ENCODE data around the gene VEGFB. TPM values are rescaled to one million over a fixed set of nuclear protein-coding genes. Genes with fewer than 3 reads are reported as not detected.

The VEGFB gene
- total RNA-seq, 1 experiment from 2014 or later: 43.4 TPM

DNA sequence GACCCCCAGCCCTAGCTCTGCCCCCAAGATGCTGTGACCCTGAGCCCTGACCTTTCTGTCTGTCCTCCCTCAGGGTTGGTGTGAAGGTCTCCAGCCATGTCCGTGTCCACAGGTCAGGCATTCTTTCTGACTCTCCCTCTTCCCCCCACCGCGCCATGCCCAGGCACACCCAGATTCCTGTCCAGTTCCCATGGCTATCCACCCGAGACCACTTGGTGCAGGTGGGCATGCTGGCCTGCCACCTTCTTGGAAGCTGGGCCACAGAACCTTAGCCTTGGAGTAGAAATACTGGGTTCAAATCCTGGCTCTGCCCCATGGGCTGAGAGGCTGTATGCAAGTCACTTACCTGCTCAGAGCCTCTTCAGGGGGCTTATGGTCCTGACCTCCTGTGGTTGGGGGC, 14.7 kb downstream of the VEGFB start:
- Histone ChIP-seq H2AFZ (ENCODE audit: low read length) (no peak overlapping the region), H3K27ac (ENCODE audit: low read length) (no peak overlapping the region), H3K4me2 (ENCODE audit: low read depth, low read length, poor library complexity, severe bottlenecking) (no peak overlapping the region), H3K4me3 (ENCODE audit: low read length) (no peak overlapping the region), H3K36me3 (ENCODE audit: insufficient read depth, low read length) (no peaks in the 10 kb centered on the region), H3K4me1 (ENCODE audit: low read length) (peaks cover 55% of the 10 kb centered on the region), H3K9me3 (ENCODE audit: low read length) (no peaks in the 10 kb centered on the region), H4K20me1 (ENCODE audit: insufficient read depth, low read depth, low read length) (peaks cover 6% of the 10 kb centered on the region; the same call in 1 of the 2 replicates), H3K9ac (ENCODE audit: low read length) (no peak overlapping the region), H3K9me2 (replicated peaks; ENCODE audit: insufficient read depth, low read length) (no peaks in the 10 kb centered on the region), H3K27me3 (ENCODE audit: low read length) (no peaks in the 10 kb centered on the region), H3K79me2 (ENCODE audit: low read length) (peaks cover 24% of the 10 kb centered on the region)
- DNase-seq: no peak

DNA sequence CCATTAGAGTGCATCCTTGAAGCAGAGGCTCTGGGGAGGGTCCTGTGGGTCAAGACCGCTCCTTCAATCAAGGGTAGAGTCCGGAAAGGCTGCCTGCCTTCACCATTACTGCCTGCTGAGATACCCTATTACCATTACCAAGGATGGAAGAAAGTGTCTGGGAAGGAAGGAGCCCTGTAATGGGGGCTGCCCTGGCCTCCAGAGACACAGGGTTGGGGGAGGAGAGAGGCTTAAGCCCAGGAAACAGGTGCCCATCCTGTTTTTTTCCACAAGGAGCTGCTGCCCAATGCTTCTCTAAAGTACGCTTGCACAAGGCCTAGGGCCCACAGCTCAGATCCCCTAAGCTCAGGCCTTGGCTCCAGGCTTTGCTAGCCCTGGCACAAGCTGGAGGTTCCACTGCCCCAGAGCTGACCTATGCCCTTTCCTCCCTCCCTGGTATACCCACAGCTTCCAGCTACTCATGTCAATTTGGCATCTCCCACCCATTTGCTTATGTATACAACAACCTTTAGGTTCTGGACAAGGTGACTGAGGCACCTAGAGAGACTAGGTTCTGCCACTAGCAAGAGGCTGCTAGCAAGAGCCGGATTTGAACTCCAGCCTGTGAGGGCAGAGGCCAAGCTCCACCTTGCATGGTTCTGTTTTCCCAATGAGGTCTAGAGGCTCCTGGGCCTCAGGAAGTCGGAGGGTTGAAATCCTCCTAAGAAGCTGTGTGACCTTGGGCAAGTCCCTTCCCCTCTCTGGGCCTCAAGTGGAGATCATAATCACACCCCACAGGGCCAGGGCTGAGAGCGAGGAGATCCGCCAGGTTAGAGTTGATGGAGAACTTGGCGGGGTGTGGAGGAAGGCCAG, 15.4 kb downstream of the VEGFB start:
- H3K79me2 ChIP-seq (ENCODE audit: low read length): peaks cover 23% of the 10 kb centered on the region

DNA sequence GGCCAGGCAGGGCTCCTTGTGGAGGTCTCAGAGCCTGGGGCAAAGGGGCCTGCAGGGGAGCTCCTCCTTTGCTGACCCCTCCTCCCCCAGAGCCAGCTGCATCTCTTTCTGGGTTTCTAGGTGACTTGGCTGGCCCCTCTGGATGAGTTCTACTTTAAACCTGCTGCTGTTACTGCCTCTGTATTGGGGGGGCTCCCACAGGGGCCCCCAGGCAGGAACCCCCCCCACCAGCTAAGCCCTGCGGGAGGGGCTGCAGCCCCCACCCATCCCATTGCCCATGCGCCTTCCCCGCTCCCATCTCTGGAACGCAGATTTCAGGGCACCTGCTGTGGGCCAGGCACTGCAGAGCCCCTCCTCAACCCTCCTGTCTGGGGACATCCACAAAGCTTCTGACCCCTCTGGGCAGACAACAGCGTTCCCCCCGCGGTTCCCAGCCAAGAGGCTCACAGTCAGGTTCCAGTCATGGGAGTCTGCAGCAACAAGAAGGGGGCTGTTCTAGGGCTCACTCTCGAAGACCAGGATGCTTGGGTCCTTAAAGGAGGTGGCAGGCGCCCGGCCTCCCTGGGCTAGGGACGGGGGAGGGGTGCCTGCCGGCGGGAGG, 16.1 kb downstream of the VEGFB start:
- no peaks in the 10 kb centered on the region for H3K9me3 ChIP-seq (ENCODE audit: low read length)
- H3K9ac ChIP-seq (ENCODE audit: low read length): peak overlapping the region; percentile 83
- DNase-seq: no peak
- no peaks in the 10 kb centered on the region; the same call in 1 of the 2 replicates for H4K20me1 ChIP-seq (ENCODE audit: insufficient read depth, low read depth, low read length)
- peak overlapping the region; percentile 84 for H3K4me2 ChIP-seq (ENCODE audit: low read depth, low read length, poor library complexity, severe bottlenecking)
- peak overlapping the region; percentile 86 for H2AFZ ChIP-seq (ENCODE audit: low read length)
- peaks cover 15% of the 10 kb centered on the region for H3K79me2 ChIP-seq (ENCODE audit: low read length)
- H3K9me2 ChIP-seq (replicated peaks; ENCODE audit: insufficient read depth, low read length): no peaks in the 10 kb centered on the region
- no peaks in the 10 kb centered on the region for H3K27me3 ChIP-seq (ENCODE audit: low read length)
- H3K4me3 ChIP-seq (ENCODE audit: low read length): peak overlapping the region; percentile 95
- H3K27ac ChIP-seq (ENCODE audit: low read length): no peak overlapping the region
- H3K4me1 ChIP-seq (ENCODE audit: low read length): peaks cover 41% of the 10 kb centered on the region
- H3K36me3 ChIP-seq (ENCODE audit: insufficient read depth, low read length): no peaks in the 10 kb centered on the region

More for the DNA sequence above, 15.4 kb downstream of the VEGFB start:
- no peak overlapping the region for H2AFZ ChIP-seq (ENCODE audit: low read length)
- no peaks in the 10 kb centered on the region for H3K27me3 ChIP-seq (ENCODE audit: low read length)
- H3K9me3 ChIP-seq (ENCODE audit: low read length): no peaks in the 10 kb centered on the region
- H3K27ac ChIP-seq (ENCODE audit: low read length): no peak overlapping the region
- no peaks in the 10 kb centered on the region for H3K9me2 ChIP-seq (replicated peaks; ENCODE audit: insufficient read depth, low read length)
- DNase-seq: peak; percentile 40
- no peak overlapping the region for H3K9ac ChIP-seq (ENCODE audit: low read length)
- no peaks in the 10 kb centered on the region for H3K36me3 ChIP-seq (ENCODE audit: insufficient read depth, low read length)
- peaks cover 5% of the 10 kb centered on the region; the same call in 1 of the 2 replicates for H4K20me1 ChIP-seq (ENCODE audit: insufficient read depth, low read depth, low read length)
- H3K4me2 ChIP-seq (ENCODE audit: low read depth, low read length, poor library complexity, severe bottlenecking): no peak overlapping the region
- no peak overlapping the region for H3K4me3 ChIP-seq (ENCODE audit: low read length)
- peaks cover 48% of the 10 kb centered on the region for H3K4me1 ChIP-seq (ENCODE audit: low read length)

DNA sequence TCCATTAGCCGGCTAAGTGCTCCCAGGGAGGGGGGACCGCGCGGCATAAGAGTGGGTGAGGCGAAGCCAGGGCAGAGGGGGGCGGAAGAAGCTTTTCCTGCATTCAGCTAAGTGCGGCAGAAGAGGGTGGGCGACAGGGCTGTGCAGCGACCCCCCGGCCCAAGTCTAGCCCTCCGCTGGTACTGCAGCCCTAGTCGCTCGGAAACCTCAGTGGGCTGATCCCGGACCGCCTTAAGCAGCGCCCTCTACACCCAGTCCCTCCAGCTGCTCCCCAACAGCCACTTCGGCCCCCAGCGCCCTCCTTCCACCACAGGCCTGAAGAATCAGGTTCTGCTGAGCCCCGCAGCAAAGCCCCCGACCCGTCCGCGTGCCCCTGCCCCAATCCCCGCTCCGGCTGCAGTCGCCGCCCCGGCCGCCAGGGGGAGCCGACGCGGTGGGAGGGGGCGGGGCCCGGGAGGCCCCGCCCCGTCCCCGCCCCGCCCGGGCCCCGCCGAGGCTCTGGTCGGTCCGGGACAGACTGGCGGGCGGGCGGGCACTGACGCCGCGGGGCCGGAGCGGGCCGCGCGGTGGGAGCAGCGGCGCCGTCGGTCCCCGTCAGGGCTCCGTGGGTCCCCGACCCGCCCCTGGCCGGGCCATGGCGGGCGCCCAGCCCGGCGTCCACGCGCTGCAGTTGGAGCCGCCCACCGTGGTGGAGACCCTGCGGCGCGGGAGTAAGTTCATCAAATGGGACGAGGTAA, 16.8 kb downstream of the VEGFB start, which contains the start of gene PLCB3:
Gene PLCB3, plus strand, starts transcription at position 515 of the 737 bp plus-strand sequence. Its CDS starts 120 bp downstream, at position 635.
- no peaks in the 10 kb centered on the region for H3K9me2 ChIP-seq (replicated peaks; ENCODE audit: insufficient read depth, low read length)
- H3K4me1 ChIP-seq (ENCODE audit: low read length): peaks cover 41% of the 10 kb centered on the region
- no peaks in the 10 kb centered on the region for H4K20me1 ChIP-seq (ENCODE audit: insufficient read depth, low read depth, low read length)
- H3K4me2 ChIP-seq (ENCODE audit: low read depth, low read length, poor library complexity, severe bottlenecking): peak within 1 kb of the TSS; percentile 99
- H3K27me3 ChIP-seq (ENCODE audit: low read length): no peaks in the 10 kb centered on the region
- H2AFZ ChIP-seq (ENCODE audit: low read length): peak within 1 kb of the TSS; percentile 86
- H3K36me3 ChIP-seq (ENCODE audit: insufficient read depth, low read length): no peaks in the 10 kb centered on the region
- no peak within 1 kb of the TSS for H3K27ac ChIP-seq (ENCODE audit: low read length)
- H3K9me3 ChIP-seq (ENCODE audit: low read length): no peaks in the 10 kb centered on the region
- H3K79me2 ChIP-seq (ENCODE audit: low read length): peaks cover 9% of the 10 kb centered on the region
- H3K9ac ChIP-seq (ENCODE audit: low read length): peak within 1 kb of the TSS; percentile 83
- DNase-seq: peak; percentile 82
- H3K4me3 ChIP-seq (ENCODE audit: low read length): peak within 1 kb of the TSS; percentile 95

DNA sequence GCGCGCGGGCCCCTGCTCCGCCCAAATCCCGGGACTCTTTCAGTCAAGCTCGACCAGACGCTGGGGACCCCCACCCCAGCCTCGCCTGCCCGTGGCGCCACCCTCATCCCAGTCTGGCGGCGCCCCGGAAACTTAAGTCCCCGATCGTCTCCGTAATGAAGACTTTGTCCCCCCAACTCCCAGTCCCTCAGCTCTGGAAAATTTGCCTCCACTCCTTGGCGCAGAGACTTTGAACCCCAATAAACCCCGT, 17.3 kb downstream of the VEGFB start:
- H3K27ac ChIP-seq (ENCODE audit: low read length): no peak overlapping the region
- H3K4me1 ChIP-seq (ENCODE audit: low read length): peaks cover 41% of the 10 kb centered on the region
- H3K9me3 ChIP-seq (ENCODE audit: low read length): no peaks in the 10 kb centered on the region
- no peaks in the 10 kb centered on the region for H3K27me3 ChIP-seq (ENCODE audit: low read length)
- H3K36me3 ChIP-seq (ENCODE audit: insufficient read depth, low read length): no peaks in the 10 kb centered on the region
- peak overlapping the region; percentile 83 for H3K9ac ChIP-seq (ENCODE audit: low read length)
- peaks cover 7% of the 10 kb centered on the region; the same call in 1 of the 2 replicates for H3K79me2 ChIP-seq (ENCODE audit: low read length)
- peak overlapping the region; percentile 95 for H3K4me3 ChIP-seq (ENCODE audit: low read length)
- H2AFZ ChIP-seq (ENCODE audit: low read length): no peak overlapping the region
- peak overlapping the region; percentile 99 for H3K4me2 ChIP-seq (ENCODE audit: low read depth, low read length, poor library complexity, severe bottlenecking)
- no peak for DNase-seq
- H4K20me1 ChIP-seq (ENCODE audit: insufficient read depth, low read depth, low read length): no peaks in the 10 kb centered on the region
- no peaks in the 10 kb centered on the region for H3K9me2 ChIP-seq (replicated peaks; ENCODE audit: insufficient read depth, low read length)

DNA sequence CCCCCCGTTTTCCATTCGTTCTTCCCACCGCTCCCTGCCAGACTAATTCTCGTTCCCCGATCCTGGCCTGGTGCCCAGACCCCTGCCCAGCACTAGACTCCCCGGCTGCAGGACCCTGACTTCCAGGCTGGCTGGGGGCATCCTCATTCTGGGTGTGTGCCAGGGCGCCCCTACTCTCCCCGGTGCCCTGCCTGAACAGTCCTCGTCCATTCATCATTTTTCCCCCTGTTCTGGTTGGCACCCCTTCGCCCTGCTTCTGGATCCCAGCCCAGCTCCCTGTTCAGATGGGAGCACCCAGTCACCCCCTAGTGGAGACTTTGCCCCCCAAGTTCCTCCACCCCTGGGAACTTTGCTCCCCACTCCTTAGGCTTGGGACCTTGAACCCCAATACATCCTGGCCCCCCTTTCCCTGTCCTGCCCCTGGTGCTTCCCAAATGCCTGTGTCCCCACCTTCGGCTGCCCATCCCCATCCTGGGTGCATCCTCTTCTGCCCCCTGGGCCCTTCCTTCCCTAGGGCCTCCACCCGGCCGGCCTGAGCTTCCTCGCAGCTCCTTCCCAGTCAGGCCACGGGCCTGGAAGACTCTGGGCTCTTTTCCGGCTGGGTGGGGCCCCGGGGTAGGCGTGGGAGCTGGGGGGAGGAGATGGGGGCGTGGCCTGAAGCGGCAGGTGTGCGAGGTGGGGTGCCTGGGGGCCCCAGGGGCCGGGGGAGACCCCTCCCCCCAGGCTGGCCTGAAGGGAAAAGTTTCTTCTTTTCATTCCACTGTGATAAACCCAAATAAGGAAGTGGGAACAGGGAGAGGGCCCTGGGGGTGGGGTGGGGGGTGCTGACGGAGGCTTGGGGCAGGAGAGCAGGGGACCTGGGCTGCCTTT, 17.9 kb downstream of the VEGFB start:
- H4K20me1 ChIP-seq (ENCODE audit: insufficient read depth, low read depth, low read length): no peaks in the 10 kb centered on the region
- H3K36me3 ChIP-seq (ENCODE audit: insufficient read depth, low read length): no peaks in the 10 kb centered on the region
- H3K79me2 ChIP-seq (ENCODE audit: low read length): peaks cover 7% of the 10 kb centered on the region; the same call in 1 of the 2 replicates
- H3K4me3 ChIP-seq (ENCODE audit: low read length): peak overlapping the region; percentile 95
- peaks cover 36% of the 10 kb centered on the region for H3K4me1 ChIP-seq (ENCODE audit: low read length)
- no peaks in the 10 kb centered on the region for H3K9me2 ChIP-seq (replicated peaks; ENCODE audit: insufficient read depth, low read length)
- no peak overlapping the region for H3K27ac ChIP-seq (ENCODE audit: low read length)
- H3K9me3 ChIP-seq (ENCODE audit: low read length): no peaks in the 10 kb centered on the region
- H3K27me3 ChIP-seq (ENCODE audit: low read length): no peaks in the 10 kb centered on the region
- peak overlapping the region; percentile 50; the same call in 1 of the 2 replicates for H2AFZ ChIP-seq (ENCODE audit: low read length)
- peak; percentile 70 for DNase-seq
- H3K4me2 ChIP-seq (ENCODE audit: low read depth, low read length, poor library complexity, severe bottlenecking): peak overlapping the region; percentile 99
- peak overlapping the region; percentile 83 for H3K9ac ChIP-seq (ENCODE audit: low read length)

DNA sequence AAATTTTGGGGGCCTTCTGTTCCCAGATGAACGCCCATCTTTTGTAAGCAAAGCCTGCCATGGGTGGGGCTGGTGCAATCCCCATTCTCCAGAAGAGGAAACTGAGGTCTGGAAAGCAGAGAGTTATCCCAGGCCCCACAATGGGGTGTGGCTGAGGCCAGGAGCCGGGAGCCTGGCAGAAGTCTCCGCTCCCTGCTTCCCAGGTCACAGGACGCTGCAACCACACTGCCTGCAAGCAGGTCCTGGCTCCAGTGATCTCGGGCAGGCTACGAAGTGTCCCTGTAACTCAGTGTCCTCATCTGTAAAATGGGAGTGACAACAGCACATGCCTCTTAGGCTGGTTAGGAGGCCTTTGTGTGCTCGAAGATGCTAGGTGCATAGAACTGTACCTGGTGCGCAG, 18.7 kb downstream of the VEGFB start:
- Histone ChIP-seq H3K4me3 (ENCODE audit: low read length) (peak overlapping the region; percentile 95; the same call in 1 of the 2 replicates), H3K27ac (ENCODE audit: low read length) (no peak overlapping the region), H2AFZ (ENCODE audit: low read length) (no peak overlapping the region), H3K27me3 (ENCODE audit: low read length) (no peaks in the 10 kb centered on the region), H3K9ac (ENCODE audit: low read length) (no peak overlapping the region), H3K36me3 (ENCODE audit: insufficient read depth, low read length) (no peaks in the 10 kb centered on the region), H3K79me2 (ENCODE audit: low read length) (peaks cover 7% of the 10 kb centered on the region; the same call in 1 of the 2 replicates), H4K20me1 (ENCODE audit: insufficient read depth, low read depth, low read length) (no peaks in the 10 kb centered on the region), H3K4me1 (ENCODE audit: low read length) (peaks cover 29% of the 10 kb centered on the region), H3K9me3 (ENCODE audit: low read length) (no peaks in the 10 kb centered on the region), H3K9me2 (replicated peaks; ENCODE audit: insufficient read depth, low read length) (no peaks in the 10 kb centered on the region), H3K4me2 (ENCODE audit: low read depth, low read length, poor library complexity, severe bottlenecking) (peak overlapping the region; percentile 99)
- no peak for DNase-seq

All from Karpas-422 (cell line).